Stimulated activated CD8-positive, alpha-beta memory T cell treated with anti-CD3 and anti-CD28 coated beads, Interleukin-15, amount 100 ng/mL, for 48 hours (primary cell): Measurements from ENCODE around the gene CAMK1D.
"Not testable (repeated sequence)": the region's sequence is repeated elsewhere in the genome, so short reads cannot be mapped to it uniquely, and the experiment has no call there.

Source experiments
- DNase-seq, 2 donors: peaks; one replicate each; pipeline ENCODE4 v3.0.0-alpha.2; 2020; ENCODE audit warnings: low read depth in 2 of 2

Gene CAMK1D

DNA sequence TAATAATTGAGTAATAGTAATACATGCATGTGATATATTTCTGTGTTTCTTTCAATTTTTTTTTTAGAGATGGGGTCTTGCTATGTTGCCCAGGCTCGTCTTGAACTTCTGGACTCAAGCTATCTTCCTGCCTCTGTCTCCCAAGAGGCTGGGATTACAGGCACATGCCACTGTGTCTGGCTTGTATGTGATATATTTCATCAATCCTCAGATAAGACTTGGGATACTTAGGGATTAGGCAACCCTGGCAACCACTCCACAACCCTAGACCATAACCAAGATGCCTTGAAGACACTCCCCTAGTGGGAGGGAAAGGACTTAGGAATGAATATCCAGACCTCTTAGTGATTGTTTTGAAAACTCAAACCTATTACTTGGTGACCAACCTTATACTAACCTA lies 497.4 kb downstream of the CAMK1D start:
- DNase-seq, result no peak

GRCh38 chr10:12847361-12847975 lies 498.1 kb downstream of the CAMK1D start:
- peak; percentile 5 to 18 for DNase-seq

GRCh38 chr10:12848439-12849173 lies 499.3 kb downstream of the CAMK1D start:
- no peak for DNase-seq

DNA sequence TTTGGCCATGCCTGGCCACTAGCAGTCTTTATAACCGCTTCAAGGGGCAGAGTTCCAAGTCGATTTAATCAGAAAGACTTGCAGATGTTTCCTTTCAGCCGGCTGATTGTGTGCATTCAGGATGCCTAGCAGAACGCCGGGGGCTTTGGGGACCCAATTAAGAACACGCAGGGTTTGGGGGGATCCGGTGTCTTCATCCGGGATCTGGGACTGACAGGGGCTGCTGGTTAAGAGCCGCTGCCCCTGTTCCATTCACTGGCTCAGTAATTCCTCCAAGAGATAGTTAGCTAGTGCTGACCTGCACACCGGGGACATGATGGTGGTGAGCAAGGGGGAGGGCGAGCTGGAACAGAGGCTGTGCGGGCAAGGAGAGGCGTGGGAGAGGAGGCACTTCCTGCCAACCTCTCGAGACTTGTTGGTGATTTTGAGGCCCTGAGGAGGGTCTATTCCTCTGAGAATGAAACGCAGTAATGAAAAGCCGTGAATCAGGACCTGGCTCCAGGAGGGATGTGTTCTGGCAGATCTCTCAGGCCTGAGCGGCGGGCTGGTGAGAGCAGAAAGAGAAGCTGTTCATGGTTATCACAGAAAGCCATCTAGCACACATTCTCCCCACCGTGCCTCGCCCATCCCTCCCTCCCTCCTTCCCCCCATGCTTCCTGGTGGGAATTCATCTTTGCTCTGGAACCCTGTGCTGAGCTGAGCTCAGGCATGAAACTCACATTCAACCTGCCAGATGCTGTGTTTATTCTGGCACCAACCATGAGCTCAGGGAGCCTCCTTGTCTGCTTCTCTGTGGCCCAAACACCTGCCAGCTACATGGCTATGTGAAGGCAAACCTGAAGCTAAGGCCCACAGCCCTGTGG lies 500.2 kb downstream of the CAMK1D start:
- no peak for DNase-seq

DNA sequence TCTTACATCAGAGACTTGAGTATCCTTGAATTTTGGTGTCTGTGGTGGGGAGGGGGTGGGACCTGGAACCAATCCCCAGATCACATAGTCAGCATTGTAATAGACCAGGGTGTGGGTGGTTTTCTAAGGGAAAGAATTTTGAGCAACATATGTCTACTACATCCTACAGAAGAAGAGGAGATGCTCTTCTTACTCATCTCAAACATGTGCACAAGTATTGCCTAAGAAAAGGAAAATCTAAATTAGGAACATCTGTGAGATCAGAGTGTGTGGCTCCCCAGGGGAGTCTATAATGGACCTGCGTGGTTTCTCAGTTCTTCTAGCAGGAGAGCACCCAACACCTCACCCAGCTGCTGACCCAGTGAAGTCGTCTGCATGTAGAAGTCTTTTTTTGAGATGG lies 503.3 kb downstream of the CAMK1D start:
- DNase-seq, result no peak

GRCh38 chr10:12854988-12855387 lies 505.6 kb downstream of the CAMK1D start:
- DNase-seq, result no peak

- DNase-seq, result no peak
Measured at GRCh38 chr10:12862459-12862858, 513.1 kb downstream of the CAMK1D start.

GRCh38 chr10:12865515-12865914 lies 516.2 kb downstream of the CAMK1D start:
- DNase-seq, result not testable (repeated sequence)

DNA sequence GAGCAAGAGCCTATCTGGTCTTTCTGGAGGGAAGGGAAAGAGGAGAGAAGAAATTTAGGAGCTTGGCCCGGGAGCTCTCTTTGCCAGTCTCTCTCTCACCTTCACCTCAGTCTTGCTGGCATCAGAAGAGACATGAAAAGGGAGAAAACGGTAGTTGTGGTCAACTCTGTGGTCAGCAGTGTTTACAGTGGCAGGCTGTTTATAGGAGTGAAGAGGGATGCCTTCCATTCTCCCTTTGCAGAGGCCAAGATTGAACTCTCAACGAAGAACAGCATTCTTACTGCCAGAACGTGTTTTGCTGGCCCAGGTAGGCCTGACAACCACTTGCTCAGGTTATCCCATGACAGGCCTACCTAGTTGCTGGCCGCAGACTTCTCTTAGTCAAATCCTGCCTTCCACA lies 518.9 kb downstream of the CAMK1D start:
- no peak for DNase-seq

- no peak for DNase-seq
Measured at GRCh38 chr10:12869427-12869826, 520.1 kb downstream of the CAMK1D start.

DNA sequence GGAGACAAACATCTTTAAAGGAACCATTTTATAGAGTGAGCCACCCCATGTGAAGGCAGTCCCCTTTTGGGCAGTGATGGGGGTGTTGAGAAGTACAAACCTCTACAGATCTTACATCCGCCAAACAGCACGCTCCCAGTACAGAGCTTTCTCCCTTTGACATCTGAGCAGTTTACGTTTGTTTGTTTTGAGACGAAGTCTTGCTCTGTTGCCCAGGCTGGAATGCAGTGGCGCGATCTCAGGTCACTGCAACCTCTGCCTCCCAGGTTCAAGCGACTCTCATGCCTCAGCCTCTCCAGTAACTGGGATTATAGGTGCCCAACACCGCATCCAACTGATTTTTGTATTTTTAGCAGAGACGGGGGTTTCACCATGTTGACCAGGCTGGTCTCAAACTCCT lies 523.2 kb downstream of the CAMK1D start:
- DNase-seq, result no peak

DNA sequence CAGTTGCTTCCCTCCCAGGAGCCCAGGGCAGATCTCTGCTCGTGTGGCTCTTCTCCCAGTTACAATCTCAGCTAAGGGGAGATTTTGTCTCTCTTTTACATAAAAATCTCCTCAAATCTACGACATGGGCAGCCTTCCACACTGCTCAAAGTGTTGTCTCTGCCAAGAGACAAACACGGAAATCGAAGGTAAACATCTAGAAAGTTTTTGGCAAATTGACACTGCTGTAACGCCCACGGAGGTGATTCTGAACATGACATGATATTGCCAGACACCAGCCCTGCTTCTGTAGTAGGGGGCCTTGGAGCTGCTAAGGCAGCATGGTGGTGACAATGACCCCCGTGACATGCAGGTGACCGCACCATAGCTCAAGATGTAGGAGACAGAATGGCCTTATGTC lies 523.8 kb downstream of the CAMK1D start:
- DNase-seq, result no peak

- DNase-seq, result no peak
Measured at GRCh38 chr10:12874501-12874900, 525.2 kb downstream of the CAMK1D start.

- DNase-seq, result no peak
Measured at GRCh38 chr10:12875100-12875499, 525.8 kb downstream of the CAMK1D start.

- DNase-seq, result no peak
Measured at GRCh38 chr10:12876266-12876665, 526.9 kb downstream of the CAMK1D start.

- DNase-seq, result no peak
Measured at GRCh38 chr10:12877150-12877549, 527.8 kb downstream of the CAMK1D start.

GRCh38 chr10:12880423-12880822 lies 531.1 kb downstream of the CAMK1D start:
- no peak for DNase-seq

DNA sequence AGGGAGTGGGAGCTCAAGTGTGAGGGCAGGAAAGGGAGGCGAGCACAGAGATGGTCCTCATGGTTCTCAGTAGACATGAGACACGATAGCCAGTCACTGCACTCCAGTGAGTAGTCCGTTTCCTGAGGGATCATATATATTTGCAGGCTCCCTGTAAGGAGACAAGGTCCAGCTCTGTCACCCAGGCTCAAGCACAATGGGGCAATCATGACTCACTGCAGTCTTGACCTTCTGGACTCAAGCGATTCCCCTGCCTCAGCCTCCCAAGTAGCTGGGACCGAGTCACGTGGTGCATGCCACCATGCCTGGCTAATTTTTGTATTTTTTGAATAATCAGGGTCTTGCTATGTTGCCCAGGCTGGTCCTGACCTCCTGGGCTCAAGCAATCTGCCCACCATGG lies 535.5 kb downstream of the CAMK1D start:
- no peak for DNase-seq
